OCI-LY1 (cell line): ENCODE measurements around the gene DOCK3.

ENCODE experiments used
- H2AFZ ChIP-seq: fragments of 200-600 bp; sonication (generic), shearing (Covaris generic); 2 replicates; pipeline ENCODE4 v1.6.0; 2014; ENCODE audit warnings: antibody characterized with exemption, mild to moderate bottlenecking, low read length
- H3F3A ChIP-seq: fragments of 200-600 bp; sonication (generic), shearing (Covaris generic); 2 replicates; pipeline ENCODE4 v1.6.0; 2014; ENCODE audit warnings: mild to moderate bottlenecking, antibody characterized with exemption, low read length, moderate library complexity; ENCODE audit not compliant: insufficient read depth
- H3K27ac ChIP-seq: fragments of 200-600 bp; sonication (generic); 2 replicates; pipeline ENCODE4 v1.5.1; 2014; ENCODE audit warnings: low read length, mixed run types, mild to moderate bottlenecking, low read depth; ENCODE audit not compliant: poor library complexity, severe bottlenecking
- H3K27me3 ChIP-seq: fragments of 200-600 bp; sonication (generic); 2 replicates; pipeline ENCODE4 v1.6.0; 2014; ENCODE audit warnings: antibody characterized with exemption, mild to moderate bottlenecking, low read length, moderate library complexity; ENCODE audit not compliant: insufficient read depth
- H3K36me3 ChIP-seq: fragments of 200-600 bp; sonication (generic); 2 replicates; pipeline ENCODE4 v1.6.1; 2014; ENCODE audit warnings: mild to moderate bottlenecking, antibody characterized with exemption, low read length, moderate library complexity, mixed read lengths; ENCODE audit not compliant: insufficient read depth
- H3K4me1 ChIP-seq: fragments of 200-600 bp; sonication (generic); 2 replicates; pipeline ENCODE4 v1.5.1; 2014; ENCODE audit warnings: mild to moderate bottlenecking, low read length, moderate library complexity; ENCODE audit not compliant: insufficient read depth, severe bottlenecking
- H3K4me2 ChIP-seq: fragments of 200-600 bp; sonication (generic), shearing (Covaris generic); 2 replicates; pipeline ENCODE4 v1.6.1; 2014; ENCODE audit warnings: low read length
- H3K4me3 ChIP-seq: fragments of 200-600 bp; sonication (generic); 2 replicates; pipeline ENCODE4 v1.5.1; 2014; ENCODE audit warnings: low read length, low read depth, mild to moderate bottlenecking, mixed read lengths; ENCODE audit not compliant: poor library complexity, severe bottlenecking
- H3K79me2 ChIP-seq: fragments of 200-600 bp; shearing (Covaris generic); 2 replicates; pipeline ENCODE4 v1.6.1; 2016; ENCODE audit warnings: mixed run types, low read length, mixed read lengths; ENCODE audit not compliant: insufficient read depth
- H3K9ac ChIP-seq: fragments of 200-600 bp; sonication (generic), shearing (Covaris generic); 2 replicates; pipeline ENCODE4 v1.6.1; 2014; ENCODE audit warnings: mild to moderate bottlenecking, low read length, mixed read lengths
- H3K9me2 ChIP-seq: fragments of 200-600 bp; sonication (generic), shearing (Covaris generic); 2 replicates; pipeline ENCODE4 v1.6.1; 2014; ENCODE audit warnings: low read depth, mild to moderate bottlenecking, low read length, mixed read lengths
- H3K9me3 ChIP-seq: fragments of 200-600 bp; shearing (Covaris generic); 2 replicates; pipeline ENCODE4 v1.6.1; 2014; ENCODE audit warnings: low read length, mixed read lengths
- H4K20me1 ChIP-seq: fragments of 200-600 bp; sonication (generic), shearing (Covaris generic); 2 replicates; pipeline ENCODE4 v1.6.0; 2016; ENCODE audit warnings: mild to moderate bottlenecking, low read length; ENCODE audit not compliant: insufficient read depth
- EZH2 ChIP-seq: fragments of 200-600 bp; sonication (generic), shearing (Covaris generic); IDR thresholded peaks from 2 replicates; pipeline ENCODE4 v1.8.0; 2017; ENCODE audit warnings: borderline replicate concordance, mixed run types, mild to moderate bottlenecking, antibody characterized with exemption, low read length, moderate library complexity, mixed read lengths
- TF ChIP-seq, protein P1 (sequence below): fragments of 200-600 bp; sonication (generic), shearing (Covaris generic); IDR thresholded peaks from 2 replicates; pipeline ENCODE4 v1.5.1; 2017; ENCODE audit warnings: mild to moderate bottlenecking, antibody characterized with exemption, low read length, moderate library complexity, mixed read lengths

DOCK3 gene

DNA sequence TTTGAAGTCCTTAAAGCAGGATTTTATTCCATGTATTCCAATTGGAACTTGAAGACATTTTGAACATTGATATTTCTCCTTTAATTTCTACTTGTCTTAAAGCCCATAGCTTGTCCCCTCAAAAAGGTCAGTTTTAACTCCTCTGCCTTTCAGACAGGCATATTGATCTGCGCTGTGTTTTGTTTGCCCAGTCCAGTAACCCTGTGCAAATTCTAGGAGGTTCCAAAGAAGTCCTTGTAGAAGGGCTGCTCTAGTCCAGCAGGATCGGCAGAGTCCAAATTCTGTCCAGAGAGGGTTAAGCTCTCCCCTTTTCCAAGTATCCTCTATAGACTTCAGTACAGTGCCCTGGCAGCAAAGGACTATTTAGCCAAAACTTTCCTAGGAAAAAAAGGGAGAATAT is 604.7 kb downstream of the DOCK3 start:
- TF ChIP-seq, protein P1, sequence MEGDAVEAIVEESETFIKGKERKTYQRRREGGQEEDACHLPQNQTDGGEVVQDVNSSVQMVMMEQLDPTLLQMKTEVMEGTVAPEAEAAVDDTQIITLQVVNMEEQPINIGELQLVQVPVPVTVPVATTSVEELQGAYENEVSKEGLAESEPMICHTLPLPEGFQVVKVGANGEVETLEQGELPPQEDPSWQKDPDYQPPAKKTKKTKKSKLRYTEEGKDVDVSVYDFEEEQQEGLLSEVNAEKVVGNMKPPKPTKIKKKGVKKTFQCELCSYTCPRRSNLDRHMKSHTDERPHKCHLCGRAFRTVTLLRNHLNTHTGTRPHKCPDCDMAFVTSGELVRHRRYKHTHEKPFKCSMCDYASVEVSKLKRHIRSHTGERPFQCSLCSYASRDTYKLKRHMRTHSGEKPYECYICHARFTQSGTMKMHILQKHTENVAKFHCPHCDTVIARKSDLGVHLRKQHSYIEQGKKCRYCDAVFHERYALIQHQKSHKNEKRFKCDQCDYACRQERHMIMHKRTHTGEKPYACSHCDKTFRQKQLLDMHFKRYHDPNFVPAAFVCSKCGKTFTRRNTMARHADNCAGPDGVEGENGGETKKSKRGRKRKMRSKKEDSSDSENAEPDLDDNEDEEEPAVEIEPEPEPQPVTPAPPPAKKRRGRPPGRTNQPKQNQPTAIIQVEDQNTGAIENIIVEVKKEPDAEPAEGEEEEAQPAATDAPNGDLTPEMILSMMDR, result no peak
- TF ChIP-seq EZH2, result no peak
- H3F3A ChIP-seq, result no peaks in the 10 kb centered on the region

DNA sequence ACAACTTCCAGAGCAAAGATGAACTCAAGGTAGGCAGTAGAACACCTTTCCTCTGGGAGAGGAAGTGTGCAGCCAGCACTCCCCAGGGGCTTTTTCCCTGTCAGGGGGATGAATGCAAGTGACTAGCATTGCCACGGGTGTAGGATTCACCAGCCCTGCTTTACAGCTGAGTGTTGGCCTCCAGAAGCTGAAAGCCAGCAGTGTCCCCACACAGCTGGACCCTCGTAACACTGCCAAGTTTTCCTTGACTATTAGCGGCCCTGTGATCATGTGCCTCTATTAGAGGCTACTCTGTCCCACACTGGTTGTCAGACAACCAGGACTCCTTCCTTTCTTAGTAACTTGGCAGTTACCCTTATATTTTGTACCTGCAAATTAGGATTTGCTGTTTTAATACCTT is 605.4 kb downstream of the DOCK3 start:
- Histone ChIP-seq H3K9ac (no peak overlapping the region), H3K36me3 (no peaks in the 10 kb centered on the region), H3F3A (no peaks in the 10 kb centered on the region), H3K27me3 (0 out of 2 replicates have a peak, but pooled peaks cover 3% of the 10 kb centered on the region), H4K20me1 (no peaks in the 10 kb centered on the region), H3K9me3 (no peaks in the 10 kb centered on the region), H3K79me2 (no peaks in the 10 kb centered on the region), H3K4me2 (no peak overlapping the region), H3K9me2 (no peaks in the 10 kb centered on the region), H2AFZ (no peak overlapping the region), H3K27ac (no peak overlapping the region), H3K4me3 (no peak overlapping the region), H3K4me1 (no peaks in the 10 kb centered on the region)
- TF ChIP-seq, protein P1, result no peak
- TF ChIP-seq EZH2, result no peak

More for the DNA sequence above, 604.7 kb downstream of the DOCK3 start:
- Histone ChIP-seq H3K27ac (no peak overlapping the region), H3K36me3 (no peaks in the 10 kb centered on the region), H3K4me3 (no peak overlapping the region), H3K4me2 (no peak overlapping the region), H3K79me2 (no peaks in the 10 kb centered on the region), H3K9me3 (no peaks in the 10 kb centered on the region), H3K27me3 (0 out of 2 replicates have a peak, but pooled peaks cover 3% of the 10 kb centered on the region), H2AFZ (no peak overlapping the region), H3K4me1 (no peaks in the 10 kb centered on the region), H4K20me1 (no peaks in the 10 kb centered on the region), H3K9ac (no peak overlapping the region), H3K9me2 (no peaks in the 10 kb centered on the region)

DNA sequence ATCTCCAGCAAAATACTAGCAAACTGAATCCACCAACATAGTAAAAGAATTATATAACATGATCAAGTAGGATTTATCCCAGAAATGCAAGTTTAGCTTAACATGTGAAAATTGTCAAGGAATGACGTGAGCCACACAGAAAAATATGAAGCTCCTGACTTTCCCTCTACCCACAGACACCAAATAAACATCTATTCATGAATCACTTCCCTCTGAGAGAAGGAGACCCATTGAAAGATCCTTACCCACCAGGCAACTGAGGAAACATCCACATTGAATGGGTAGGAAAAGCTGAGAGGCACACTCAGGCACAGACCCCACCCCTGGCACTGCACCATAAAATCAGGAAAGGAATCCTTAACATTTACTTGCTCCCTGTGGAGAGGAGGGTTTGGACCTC is 608.2 kb downstream of the DOCK3 start:
- H3K4me1 ChIP-seq, result no peaks in the 10 kb centered on the region
- TF ChIP-seq, protein P1, result no peak
- no peak for TF ChIP-seq EZH2
- H3F3A ChIP-seq, result no peaks in the 10 kb centered on the region
- H3K27me3 ChIP-seq, result 0 out of 2 replicates have a peak, but pooled peaks cover 3% of the 10 kb centered on the region
- H2AFZ ChIP-seq, result no peak overlapping the region
- H3K79me2 ChIP-seq, result no peaks in the 10 kb centered on the region
- no peak overlapping the region for H3K9ac ChIP-seq
- peaks cover 3% of the 10 kb centered on the region; the same call in 1 of the 2 replicates for H3K9me3 ChIP-seq
- no peak overlapping the region for H3K4me3 ChIP-seq
- H3K9me2 ChIP-seq, result no peaks in the 10 kb centered on the region
- H3K4me2 ChIP-seq, result no peak overlapping the region
- H3K36me3 ChIP-seq, result no peaks in the 10 kb centered on the region
- no peaks in the 10 kb centered on the region for H4K20me1 ChIP-seq
- H3K27ac ChIP-seq, result no peak overlapping the region
